GOT3 (cell line): ENCODE measurements around the gene CDH4.

ENCODE experiments used
- DNase-seq: peaks from one replicate; lab custom pipeline; 2025; ENCODE audit warnings: mixed read lengths; lab: John Stamatoyannopoulos, UW

CDH4 gene

GRCh38 chr20:61765871-61766654 lies 514.0 kb downstream of the CDH4 start:
- DNase-seq, result no peak

DNA sequence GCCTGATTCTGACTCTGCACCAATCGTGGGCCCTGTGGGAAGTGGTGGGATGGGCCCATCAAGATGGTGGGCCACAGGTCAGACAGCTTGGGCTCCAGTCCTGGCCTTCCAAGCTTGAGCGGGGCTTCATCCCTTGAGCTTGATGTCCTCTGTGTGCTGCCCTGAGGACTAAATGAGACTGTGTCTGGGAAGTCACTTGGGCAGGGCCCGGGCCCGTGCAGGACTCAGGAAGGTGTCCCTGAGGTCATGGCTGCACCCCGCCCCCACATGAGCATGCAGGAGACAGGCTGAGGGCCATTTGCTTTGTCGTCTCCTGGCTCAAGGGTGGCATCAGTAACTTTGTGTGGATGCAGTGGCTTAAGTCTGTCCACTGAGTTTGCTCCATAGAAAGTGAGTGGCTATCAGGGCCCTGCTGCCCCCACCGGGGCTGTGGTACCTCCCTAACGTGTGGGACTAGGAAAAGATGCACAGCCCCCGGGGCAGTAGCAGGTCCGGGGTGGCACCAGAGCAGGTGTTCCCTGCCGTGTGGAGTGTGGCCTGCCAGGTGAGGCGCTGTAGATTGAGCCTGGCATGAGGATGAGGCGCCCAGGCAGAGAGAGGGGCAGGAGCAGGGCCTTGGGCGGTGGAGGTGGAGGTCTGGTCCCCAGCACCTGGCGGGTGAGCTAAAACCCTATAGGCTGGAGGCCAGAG lies 515.0 kb downstream of the CDH4 start:
- no peak for DNase-seq

- no peak for DNase-seq
Measured at GRCh38 chr20:61767761-61768494, 515.9 kb downstream of the CDH4 start.

DNA sequence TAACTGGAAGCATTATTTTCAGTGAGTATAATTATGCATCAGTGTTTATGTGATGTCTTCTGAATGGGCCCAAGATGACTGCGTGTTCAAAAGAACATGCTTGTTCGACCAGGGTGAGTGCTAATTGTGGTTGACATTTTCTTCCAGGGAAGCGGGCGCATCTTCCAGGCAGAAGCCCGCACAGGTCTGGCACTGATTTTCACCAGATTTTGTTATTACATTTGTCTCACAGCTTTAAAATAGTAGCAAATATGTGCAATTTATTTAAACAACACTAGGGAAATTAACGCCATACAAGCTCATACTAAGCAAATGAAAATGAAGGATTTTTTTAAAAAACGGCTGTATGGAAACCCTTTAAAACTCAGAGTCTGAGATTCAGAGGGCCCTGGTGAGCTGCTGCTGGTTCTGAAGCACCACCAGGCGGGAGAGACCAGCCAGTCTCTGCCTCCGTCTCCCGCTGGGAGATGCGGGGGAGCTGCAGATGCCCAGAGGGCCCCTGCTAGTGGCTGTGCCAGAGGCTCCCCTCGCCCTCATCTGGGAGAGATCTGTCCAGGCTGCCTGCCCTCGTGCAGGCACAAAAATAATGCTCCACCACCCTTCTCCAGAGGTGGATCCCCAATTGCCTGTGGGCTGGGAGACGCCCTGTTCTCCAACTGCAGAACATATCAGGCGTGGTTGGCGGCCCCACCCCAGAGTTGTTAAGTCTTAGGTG lies 516.7 kb downstream of the CDH4 start:
- DNase-seq, result no peak

- DNase-seq, result no peak
Measured at GRCh38 chr20:61769286-61769832, 517.3 kb downstream of the CDH4 start.

- DNase-seq, result no peak
Measured at GRCh38 chr20:61770113-61770585, 518.1 kb downstream of the CDH4 start.

GRCh38 chr20:61771805-61772350 lies 519.8 kb downstream of the CDH4 start:
- DNase-seq, result no peak

- DNase-seq, result no peak
Measured at GRCh38 chr20:61772828-61773631, 521.0 kb downstream of the CDH4 start.

DNA sequence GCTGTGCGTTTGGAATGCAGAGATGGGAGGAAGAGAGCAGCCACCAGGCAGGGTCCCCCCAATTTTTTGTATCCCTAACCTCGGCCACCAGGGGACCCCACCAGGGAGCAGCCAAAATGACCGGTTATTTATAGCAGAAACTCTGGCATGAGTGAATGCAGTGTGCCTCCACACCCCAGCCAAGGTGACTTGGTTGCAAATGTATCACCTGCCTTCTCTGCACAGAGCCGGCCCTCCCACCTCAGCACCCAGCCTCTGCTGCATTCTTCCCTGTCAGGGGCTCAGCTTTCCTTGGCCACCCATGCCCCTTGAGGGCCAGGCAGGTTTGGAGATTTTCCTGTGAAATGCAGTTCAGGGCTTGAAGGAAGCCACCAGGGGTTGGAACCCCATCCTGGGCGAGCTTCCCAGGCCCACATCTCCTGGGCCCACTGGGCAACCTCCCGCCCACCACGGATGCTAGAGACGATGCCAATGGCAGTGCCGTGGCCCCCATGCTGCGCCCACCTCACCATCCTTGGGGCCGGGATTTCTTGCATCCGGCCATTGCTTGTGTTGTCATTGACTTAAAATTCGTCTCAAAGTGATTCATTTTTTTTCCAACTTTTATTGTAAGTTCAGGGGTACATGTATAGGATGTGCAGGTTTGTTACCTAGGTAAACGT lies 522.0 kb downstream of the CDH4 start:
- DNase-seq, result no peak

GRCh38 chr20:61775423-61775822 lies 523.4 kb downstream of the CDH4 start:
- no peak for DNase-seq

GRCh38 chr20:61776491-61777075 lies 524.5 kb downstream of the CDH4 start:
- DNase-seq, result no peak

- no peak for DNase-seq
Measured at GRCh38 chr20:61777773-61778494, 525.9 kb downstream of the CDH4 start.

DNA sequence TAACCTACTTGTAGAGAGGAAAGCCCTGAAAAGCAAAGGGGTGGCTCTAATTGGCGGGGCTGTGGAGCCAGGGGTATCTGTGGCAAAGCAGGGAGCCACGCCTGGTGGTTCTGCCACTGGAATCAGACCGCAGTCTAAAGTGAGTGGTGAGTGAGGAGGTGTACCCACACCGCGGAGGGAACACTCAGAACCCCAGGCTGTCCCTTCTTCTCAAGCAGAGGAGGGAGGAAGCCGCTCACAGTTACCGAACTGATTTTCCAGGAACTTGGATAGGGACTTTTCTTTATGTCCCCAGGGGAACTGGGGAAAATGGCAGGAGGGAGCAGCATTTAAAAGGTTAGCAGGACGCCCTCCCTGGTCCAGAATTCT lies 526.4 kb downstream of the CDH4 start:
- no peak for DNase-seq

DNA sequence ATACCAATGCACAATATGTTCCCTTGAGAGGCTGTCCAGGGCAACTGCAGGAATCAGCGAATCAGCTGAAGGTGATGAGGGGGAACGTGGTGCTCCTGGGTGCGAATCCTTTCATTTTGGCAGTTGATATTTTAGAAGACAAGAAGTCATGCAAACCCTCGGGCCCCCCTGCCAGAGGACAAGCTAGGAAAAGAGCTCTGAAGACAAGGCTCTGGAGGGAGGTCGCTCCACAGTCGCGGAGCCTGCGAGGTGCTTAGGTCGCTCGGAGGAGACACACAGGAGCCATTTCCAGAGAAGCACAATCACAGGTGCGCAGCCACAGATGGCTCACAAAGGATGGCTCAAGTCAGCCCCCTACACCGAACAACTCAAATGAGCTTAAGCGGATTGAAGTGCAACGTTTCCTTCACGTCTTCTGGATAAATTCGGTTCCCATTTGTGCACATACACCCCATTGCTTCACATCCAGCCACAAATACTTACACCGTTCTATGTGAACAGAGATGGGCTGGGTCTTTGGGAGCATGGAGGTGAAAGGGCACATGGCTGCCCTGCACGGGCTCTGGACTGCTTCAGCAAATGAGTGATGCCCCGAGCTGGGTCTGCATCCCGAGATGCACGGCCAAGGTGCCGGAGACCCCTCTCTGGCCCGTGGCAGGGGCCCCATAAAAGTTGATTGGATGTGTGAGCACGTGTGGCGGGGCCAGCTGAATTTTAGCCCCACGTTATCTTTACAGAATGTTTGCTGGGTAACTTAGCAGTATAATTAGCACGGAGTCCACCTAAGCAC lies 527.3 kb downstream of the CDH4 start:
- DNase-seq, result no peak

DNA sequence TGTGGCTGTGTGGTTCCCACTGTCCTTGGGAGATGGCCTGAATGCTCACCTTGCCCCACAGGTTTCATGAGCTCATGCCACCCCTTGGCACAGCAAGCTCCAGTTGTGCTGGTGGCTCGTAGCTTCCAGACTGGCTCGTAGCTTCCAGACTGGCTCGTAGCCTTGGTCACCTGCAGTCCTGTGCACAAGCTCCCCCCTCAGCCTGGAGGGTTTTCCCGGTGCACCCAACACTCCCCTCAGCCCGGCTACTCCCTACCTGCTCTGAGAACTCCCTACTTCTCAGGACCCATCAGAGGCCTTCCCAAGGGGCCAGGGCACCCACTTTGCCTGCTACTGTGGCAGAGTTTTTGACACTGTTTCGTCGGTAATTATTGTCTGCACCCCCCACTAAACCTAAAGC lies 528.0 kb downstream of the CDH4 start:
- no peak for DNase-seq

- DNase-seq, result no peak
Measured at GRCh38 chr20:61784801-61785566, 532.9 kb downstream of the CDH4 start.

- DNase-seq, result no peak
Measured at GRCh38 chr20:61785567-61785816, 533.4 kb downstream of the CDH4 start.

- no peak for DNase-seq
Measured at GRCh38 chr20:61786230-61786629, 534.2 kb downstream of the CDH4 start.
